Mesodermal cell (in vitro differentiated cells): ENCODE results near the gene TMEM132A.

Source experiments
- H3K27ac ChIP-seq: 2 replicates; pipeline ENCODE4 v1.7.0; 2013; ENCODE audit warnings: mild to moderate bottlenecking, low read depth, low read length, moderate library complexity; ENCODE audit not compliant: severe bottlenecking
- H3K36me3 ChIP-seq: 2 replicates; pipeline ENCODE4 v1.7.1; 2013; ENCODE audit warnings: mild to moderate bottlenecking, low read length, moderate library complexity; ENCODE audit not compliant: control insufficient read depth, insufficient read depth
- H3K4me1 ChIP-seq: one replicate; pipeline ENCODE4 v1.7.1; 2013; ENCODE audit warnings: mild to moderate bottlenecking, low read length; ENCODE audit not compliant: insufficient read depth, control insufficient read depth, poor library complexity, severe bottlenecking
- H3K4me3 ChIP-seq: 2 replicates; pipeline ENCODE4 v1.7.0; 2013; ENCODE audit warnings: low read length, control low read depth, mild to moderate bottlenecking; ENCODE audit not compliant: insufficient read depth, poor library complexity, severe bottlenecking; ENCODE audit errors: extremely low read depth
- H3K9me3 ChIP-seq: 2 replicates; pipeline ENCODE4 v1.7.1; 2013; ENCODE audit warnings: mild to moderate bottlenecking, low read length, moderate library complexity; ENCODE audit not compliant: control insufficient read depth
- WGBS, 2 experiments: methylation state at CpG; one replicate each; pipeline ENCODE4 v1.1.5; 2013; ENCODE audit warnings: missing lambda C conversion rate in 2 of 2; ENCODE audit not compliant: insufficient coverage in 2 of 2; 5-methylcytosine and 5-hydroxymethylcytosine counted together

TMEM132A gene

GRCh38 chr11:60932605-60933356 is 8.5 kb downstream of the TMEM132A start:
- Histone ChIP-seq H3K27ac (no peak overlapping the region), H3K4me1 (no peaks in the 10 kb centered on the region), H3K36me3 (peaks cover 79% of the 10 kb centered on the region), H3K9me3 (no peaks in the 10 kb centered on the region), H3K4me3 (no peak overlapping the region)
- 82 to 88% methylated on average over 2 to 3 of the region's 5 CpGs for WGBS, 2 experiments

GRCh38 chr11:60933416-60934123 is 9.3 kb downstream of the TMEM132A start:
- Histone ChIP-seq H3K9me3 (no peaks in the 10 kb centered on the region), H3K27ac (no peak overlapping the region), H3K4me3 (no peak overlapping the region), H3K36me3 (peaks cover 71% of the 10 kb centered on the region), H3K4me1 (no peaks in the 10 kb centered on the region)
- WGBS, 2 experiments: 91 to 93% methylated on average over 26 to 36 of the region's 37 CpGs

GRCh38 chr11:60934124-60934789 is 10.0 kb downstream of the TMEM132A start:
- H3K9me3 ChIP-seq: no peaks in the 10 kb centered on the region
- H3K4me3 ChIP-seq: no peak overlapping the region
- H3K36me3 ChIP-seq: peaks cover 64% of the 10 kb centered on the region
- 95 to 96% methylated on average over 32 to 57 of the region's 57 CpGs for WGBS, 2 experiments
- H3K27ac ChIP-seq: no peak overlapping the region
- no peaks in the 10 kb centered on the region for H3K4me1 ChIP-seq

- 88 to 93% methylated on average over 13 to 17 of the region's 21 CpGs for WGBS, 2 experiments
- Histone ChIP-seq H3K9me3 (no peaks in the 10 kb centered on the region), H3K4me3 (no peak overlapping the region), H3K4me1 (no peaks in the 10 kb centered on the region), H3K36me3 (peaks cover 57% of the 10 kb centered on the region), H3K27ac (no peak overlapping the region)
These were observed 10.7 kb downstream of the TMEM132A start for GRCh38 chr11:60934790-60935605.

GRCh38 chr11:60935676-60936442 is 11.6 kb downstream of the TMEM132A start:
- H3K4me3 ChIP-seq: no peak overlapping the region
- H3K9me3 ChIP-seq: no peaks in the 10 kb centered on the region
- 96 to 98% methylated on average over 12 to 15 of the region's 27 CpGs for WGBS, 2 experiments
- H3K36me3 ChIP-seq: peaks cover 48% of the 10 kb centered on the region
- no peaks in the 10 kb centered on the region for H3K4me1 ChIP-seq
- H3K27ac ChIP-seq: no peak overlapping the region

- Histone ChIP-seq H3K4me3 (no peak overlapping the region), H3K36me3 (peaks cover 41% of the 10 kb centered on the region), H3K9me3 (no peaks in the 10 kb centered on the region), H3K27ac (no peak overlapping the region), H3K4me1 (no peaks in the 10 kb centered on the region)
- 87 to 94% methylated on average over 14 of the region's 18 CpGs for WGBS, 2 experiments
These were observed 12.3 kb downstream of the TMEM132A start for GRCh38 chr11:60936467-60937143.

- WGBS, 2 experiments: 91 to 97% methylated on average over 9 to 11 of the region's 12 CpGs
- no peaks in the 10 kb centered on the region for H3K4me1 ChIP-seq
- H3K9me3 ChIP-seq: no peaks in the 10 kb centered on the region
- H3K27ac ChIP-seq: no peak overlapping the region
- no peak overlapping the region for H3K4me3 ChIP-seq
- peaks cover 36% of the 10 kb centered on the region for H3K36me3 ChIP-seq
These were observed 12.9 kb downstream of the TMEM132A start for GRCh38 chr11:60937144-60937527.

- no peak overlapping the region for H3K4me3 ChIP-seq
- WGBS, 2 experiments: 92 to 96% methylated on average over 5 to 8 of the region's 8 CpGs
- no peaks in the 10 kb centered on the region for H3K4me1 ChIP-seq
These were observed 13.6 kb downstream of the TMEM132A start for GRCh38 chr11:60937811-60938210.

GRCh38 chr11:60938500-60938899 is 14.2 kb downstream of the TMEM132A start:
- Histone ChIP-seq H3K27ac (no peak overlapping the region), H3K36me3 (peaks cover 23% of the 10 kb centered on the region), H3K9me3 (no peaks in the 10 kb centered on the region), H3K4me3 (no peak overlapping the region), H3K4me1 (no peaks in the 10 kb centered on the region)
- WGBS, 2 experiments: 75 to 86% methylated on average over 9 of the region's 9 CpGs

More at GRCh38 chr11:60937811-60938210, 13.6 kb downstream of the TMEM132A start:
- H3K9me3 ChIP-seq: no peaks in the 10 kb centered on the region
- no peak overlapping the region for H3K27ac ChIP-seq
- H3K36me3 ChIP-seq: peaks cover 29% of the 10 kb centered on the region
